Left colon (tissue), 2 donors: ENCODE results near the gene C4BPA. TPM values are rescaled to one million over a fixed set of nuclear protein-coding genes. Genes with fewer than 3 reads are reported as not detected.
A peak's percentile ranks its signal among the peaks of the same experiment; 100 is the strongest.

Source experiments
- ATAC-seq: fragments of 200-7000 bp; cut with Tn5 transposase; one replicate; pipeline ENCODE4 v1.9.1; 2020; ENCODE audit warnings: mild to moderate bottlenecking, moderate library complexity
- DNase-seq, 2 donors: peaks; one replicate each; pipeline ENCODE4 v3.0.0-alpha.2; 2020
- intact Hi-C, 2 donors: fragments of 100-400 bp; cut with DNase I in 1 of 2; cut with micrococcal nuclease in 1 of 2; formaldehyde crosslinking; loops; one replicate each; pipeline versions ENCODE4 v1.11.2 to v1.14.0; 2022; cut with DNase I, micrococcal nuclease
- total RNA-seq, 2 donors: library from RNA; stranded (reverse); fragmentation: NEBNext Ultra II Directional; extraction: Animal tissue kit (Norgen Biotek cat#: 25700); gene quantifications; one replicate each; pipeline ENCODE4 v1.2.1, GENCODE V29; 2021
- donor health status: DM: no; HTN: no; CAD: no.
- donor health status: DM: yes; HTN: yes; CAD: no.

The C4BPA gene
- total RNA-seq, 2 donors from 2014 or later = 3.4 to 4.5 TPM

DNA sequence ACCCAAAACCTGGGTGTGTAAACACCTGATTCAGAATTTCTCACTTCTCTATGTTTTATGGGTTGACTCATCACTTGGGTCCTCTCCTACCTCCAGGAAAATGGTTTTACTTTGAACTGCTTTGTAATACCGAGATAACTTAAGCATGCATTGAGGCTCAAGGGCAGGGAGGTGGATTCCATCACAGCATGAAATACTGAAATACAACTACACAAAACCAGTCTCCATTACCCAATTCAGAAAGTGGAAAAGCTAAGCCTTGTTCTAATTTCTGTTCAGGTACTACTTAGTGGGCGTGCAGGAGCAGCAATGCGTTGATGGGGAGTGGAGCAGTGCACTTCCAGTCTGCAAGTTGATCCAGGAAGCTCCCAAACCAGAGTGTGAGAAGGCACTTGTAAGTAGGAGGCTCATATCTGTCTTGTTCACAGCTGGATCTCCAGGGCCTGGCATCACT is 6.1 kb upstream of the C4BPA start:
- intact Hi-C loops = no loop called here
- DNase-seq = no peak
- ATAC-seq = no peak

GRCh38 chr1:207101720-207102119 is 2.3 kb upstream of the C4BPA start:
- no peak for DNase-seq
- no peak for ATAC-seq
- intact Hi-C loops = no loop called here

DNA sequence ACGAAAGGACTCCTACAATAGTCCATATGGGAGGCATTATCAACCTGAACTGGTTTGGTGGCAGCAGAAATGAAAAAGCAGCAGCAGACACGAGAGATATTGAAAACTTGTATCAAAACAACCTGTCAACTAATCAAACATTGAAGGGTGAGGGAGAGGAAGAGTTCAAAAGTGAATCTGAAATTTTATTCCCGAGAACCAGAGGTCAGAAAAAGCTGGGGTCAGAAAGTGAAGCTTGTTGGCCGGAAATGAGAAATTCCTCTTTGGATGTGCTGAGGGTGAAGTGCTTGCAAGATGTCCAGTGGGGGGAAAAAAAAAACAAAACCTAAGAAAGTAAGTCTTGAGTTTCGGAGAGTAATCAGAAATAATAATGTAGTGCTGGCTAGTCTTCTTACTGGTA is 1.9 kb upstream of the C4BPA start:
- ATAC-seq = no peak
- intact Hi-C loops = no loop called here

GRCh38 chr1:207102659-207103058 is 1.4 kb upstream of the C4BPA start:
- ATAC-seq = peak; percentile 72
- intact Hi-C loops = no loop called here

More for the DNA sequence above, 1.9 kb upstream of the C4BPA start:
- DNase-seq = no peak

DNA sequence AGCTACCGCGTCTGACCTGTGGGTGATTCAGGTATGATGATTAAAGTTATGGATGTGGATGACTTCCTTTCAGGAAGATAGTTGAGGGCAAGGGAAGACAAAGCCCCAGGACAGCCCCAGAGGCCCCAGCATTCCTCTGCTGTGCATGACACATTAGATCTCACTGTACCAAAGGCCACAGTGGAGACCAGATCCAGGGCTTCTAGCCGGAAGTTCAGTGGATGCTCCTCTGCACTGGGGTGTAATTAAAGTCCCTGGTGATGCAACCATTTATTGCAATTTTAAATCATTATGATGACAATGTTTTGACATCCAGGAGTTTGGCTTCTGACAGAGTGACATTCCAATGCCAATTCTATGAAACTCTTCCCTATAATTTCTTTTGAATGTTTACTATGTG is 5.0 kb downstream of the C4BPA start:
- DNase-seq (no peak), ATAC-seq (peak; percentile 53)
- intact Hi-C loops = no loop called here

More at GRCh38 chr1:207102659-207103058, 1.4 kb upstream of the C4BPA start:
- DNase-seq = no peak

DNA sequence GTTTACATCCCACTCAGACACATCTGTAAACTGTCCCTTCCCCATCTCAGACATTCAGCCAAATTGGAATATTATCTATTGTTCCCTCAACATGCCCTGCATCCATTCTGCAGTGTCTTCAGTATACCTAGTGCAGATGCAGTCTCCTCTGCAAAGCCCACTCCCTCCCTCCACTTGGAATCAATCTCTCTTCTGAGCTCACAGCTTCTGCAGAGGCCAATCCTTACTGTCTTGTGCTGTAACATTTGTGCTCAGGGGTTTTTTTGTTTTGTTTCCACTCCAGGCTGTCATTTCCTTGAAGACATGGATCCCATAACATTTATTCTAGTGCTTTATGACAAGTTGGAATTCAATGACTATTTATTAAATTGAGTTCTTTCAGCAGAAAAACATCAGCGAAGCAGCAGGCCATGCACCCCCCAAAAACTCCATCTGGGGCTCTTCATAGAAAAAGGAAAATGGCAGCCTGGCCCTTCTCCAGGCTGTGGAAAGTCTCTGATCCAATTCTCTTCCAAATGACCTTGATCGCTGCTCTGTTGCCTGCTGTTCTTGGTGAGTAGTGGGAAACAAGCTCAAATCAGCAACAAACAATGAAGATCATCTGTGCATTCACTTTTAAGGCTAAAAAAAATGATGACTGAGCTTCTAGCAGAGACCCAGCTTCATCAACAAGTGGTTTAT is 8.7 kb downstream of the C4BPA start:
- intact Hi-C loops = no loop called here
- ATAC-seq (no peak), DNase-seq (no peak)

DNA sequence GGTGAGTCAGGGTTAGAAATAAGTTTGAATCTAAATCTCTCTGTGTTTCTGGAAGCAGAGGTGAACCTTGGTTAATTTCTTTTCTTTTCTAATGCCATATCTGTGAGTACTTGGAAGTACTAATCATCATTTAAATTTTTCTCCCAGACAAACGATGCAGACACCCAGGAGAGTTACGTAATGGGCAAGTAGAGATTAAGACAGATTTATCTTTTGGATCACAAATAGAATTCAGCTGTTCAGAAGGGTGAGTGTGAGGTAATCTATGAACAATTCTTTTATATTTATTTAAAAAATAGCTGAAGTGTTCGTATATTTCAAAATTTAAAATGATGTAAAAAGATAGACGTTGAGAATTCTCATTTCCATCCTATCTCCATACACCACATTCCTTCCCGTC is 11.2 kb downstream of the C4BPA start:
- ATAC-seq = no peak
- intact Hi-C loops = no loop called here
- DNase-seq = no peak

- intact Hi-C loops = no loop called here
- DNase-seq (no peak), ATAC-seq (peak; percentile 61)
Observed at GRCh38 chr1:207124389-207124788, 20.4 kb downstream of the C4BPA start.

DNA sequence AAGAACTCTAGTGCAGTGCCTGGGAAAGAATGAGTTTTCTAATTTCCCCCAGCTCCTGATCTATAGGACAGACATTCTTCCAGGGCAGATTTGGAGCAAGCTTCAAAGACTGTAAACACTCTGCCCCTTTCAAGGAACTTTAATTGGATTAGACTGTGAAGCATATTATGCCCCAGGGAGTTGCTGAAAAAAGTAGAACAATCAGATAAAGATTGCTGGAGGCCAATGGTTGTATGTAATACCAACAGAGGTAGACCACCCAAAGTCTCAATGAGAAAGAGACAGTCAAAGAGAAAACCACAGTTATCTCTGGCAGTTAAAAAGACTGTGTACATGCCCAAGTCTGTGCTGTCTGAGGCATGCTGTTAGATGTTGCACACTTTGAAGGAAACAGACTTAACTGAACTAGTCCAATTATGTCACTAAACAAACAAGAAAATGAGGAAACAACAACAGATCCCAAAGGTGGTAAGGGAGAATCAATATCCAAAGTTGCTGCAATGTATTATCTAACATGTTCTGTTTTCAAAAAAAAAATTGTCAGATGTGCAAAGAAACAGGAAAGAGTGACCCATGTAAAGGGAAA is 24.4 kb downstream of the C4BPA start:
- no peak for ATAC-seq
- DNase-seq = no peak
- intact Hi-C loops = no loop called here

DNA sequence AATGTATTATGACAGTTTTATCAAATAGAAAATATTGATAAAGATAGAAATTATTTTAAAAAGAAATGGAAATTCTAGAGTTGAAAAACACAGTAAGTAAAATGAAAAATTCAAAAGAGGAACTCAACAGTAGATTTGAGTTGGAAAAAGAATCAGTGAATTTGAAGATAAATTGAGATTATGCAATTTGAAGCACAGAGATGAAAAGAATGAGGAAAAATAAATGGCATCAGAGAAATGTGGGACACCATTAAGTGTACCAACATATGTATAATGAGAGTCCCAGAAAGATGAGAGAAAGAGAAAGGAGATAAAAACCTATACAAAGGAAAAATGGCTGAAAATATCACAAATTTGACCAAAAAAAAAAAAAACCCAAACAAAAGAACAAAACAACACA is 25.0 kb downstream of the C4BPA start:
- ATAC-seq (no peak), DNase-seq (no peak)
- intact Hi-C loops = no loop called here

DNA sequence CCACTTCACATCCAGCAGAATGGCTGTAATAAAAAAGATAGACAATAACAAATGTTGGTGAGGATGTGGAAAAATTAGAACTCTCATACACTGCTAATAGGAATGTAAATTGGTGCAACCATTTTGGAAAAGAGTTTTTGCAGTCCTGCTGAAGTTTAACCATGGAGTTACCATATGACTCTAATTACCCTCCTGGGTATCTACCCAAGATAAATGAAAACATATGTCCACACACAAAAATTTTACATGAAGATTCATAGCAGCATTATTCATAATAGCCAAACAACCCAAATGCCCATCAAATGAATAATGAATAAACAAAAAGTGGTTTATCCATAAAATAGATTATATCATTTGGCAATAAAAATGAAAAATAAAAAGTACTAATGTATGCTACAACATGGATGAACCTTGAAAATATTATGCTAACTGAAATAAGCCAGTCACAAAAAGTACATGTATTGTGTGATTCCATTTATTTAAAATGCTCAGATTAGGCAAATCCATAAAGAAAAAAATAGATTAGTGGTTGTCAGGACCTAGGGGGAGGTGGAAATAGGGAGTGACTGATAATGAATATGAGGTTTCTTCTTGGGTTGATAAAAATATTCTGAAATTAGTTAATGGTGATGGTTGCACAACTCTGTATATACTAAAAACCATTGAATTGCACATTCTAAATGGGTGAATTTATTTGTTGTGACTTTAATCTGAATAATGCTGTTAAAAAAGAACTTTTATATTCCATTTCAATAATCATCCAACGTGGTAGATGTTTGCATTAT is 26.4 kb downstream of the C4BPA start:
- ATAC-seq (no peak), DNase-seq (no peak)
- intact Hi-C loops = no loop called here

DNA sequence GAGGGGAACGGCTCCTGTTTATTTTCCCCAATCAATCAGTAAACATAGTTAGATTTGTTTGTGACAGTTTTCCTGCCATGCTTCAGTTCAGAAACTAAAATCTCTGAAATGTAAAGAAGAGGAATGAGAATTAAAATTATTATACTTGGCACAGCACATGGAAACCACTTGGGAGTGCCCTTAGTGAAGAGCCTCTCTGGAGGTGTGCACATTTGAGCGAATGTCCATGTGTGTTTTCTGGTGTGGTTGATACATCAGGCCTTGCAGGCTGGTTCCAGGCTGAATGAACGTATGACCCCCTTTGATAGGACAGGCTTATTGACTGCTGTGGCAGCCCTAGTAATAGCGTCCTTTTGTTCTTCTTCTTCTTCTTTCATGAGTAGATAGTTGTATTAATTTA is 27.1 kb downstream of the C4BPA start:
- intact Hi-C loops = no loop called here
- ATAC-seq (no peak), DNase-seq (no peak)

DNA sequence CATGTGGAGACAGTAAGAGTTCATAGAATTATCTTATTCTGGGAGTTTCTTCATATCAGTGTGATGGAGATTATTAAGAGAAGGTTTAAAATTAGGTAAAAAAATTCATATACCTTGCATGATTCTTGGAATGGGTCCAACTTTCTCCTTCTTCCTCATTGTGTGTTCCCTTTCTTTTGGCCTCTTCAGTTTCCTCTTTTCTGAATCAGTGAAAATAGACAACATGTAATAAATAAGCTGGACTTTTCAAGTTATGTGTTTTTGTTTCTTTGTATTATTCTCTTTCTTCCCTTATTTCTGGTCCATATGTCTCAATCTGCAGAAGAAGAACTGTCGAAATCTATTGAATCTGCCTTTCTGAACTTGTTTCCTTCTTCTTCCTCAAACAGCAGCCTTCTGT is 30.5 kb downstream of the C4BPA start:
- ATAC-seq (no peak), DNase-seq (no peak)
- intact Hi-C loops = no loop called here

GRCh38 chr1:207139616-207140015 is 35.6 kb downstream of the C4BPA start:
- no peak for ATAC-seq
- intact Hi-C loops = no loop called here
- no peak for DNase-seq

DNA sequence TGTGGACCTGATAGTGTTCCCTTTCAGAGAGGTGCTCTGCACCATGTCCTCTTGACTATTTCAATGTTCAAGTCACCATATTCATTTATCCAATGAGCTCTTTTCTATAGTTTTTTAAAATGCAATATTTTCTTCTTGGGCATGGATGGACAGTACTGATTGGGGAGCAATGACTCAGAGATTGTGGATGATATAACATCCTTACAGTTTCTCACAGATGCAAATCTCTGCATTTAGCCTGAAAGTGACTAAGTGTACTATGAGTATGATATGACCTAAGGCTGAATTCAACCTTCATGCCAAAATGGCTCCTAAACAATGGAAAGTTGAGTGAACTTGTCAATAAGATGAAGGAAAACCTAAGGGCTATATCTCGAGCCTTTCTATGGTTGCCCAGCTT is 36.5 kb downstream of the C4BPA start:
- ATAC-seq (no peak), DNase-seq (no peak)
- intact Hi-C loops = no loop called here

DNA sequence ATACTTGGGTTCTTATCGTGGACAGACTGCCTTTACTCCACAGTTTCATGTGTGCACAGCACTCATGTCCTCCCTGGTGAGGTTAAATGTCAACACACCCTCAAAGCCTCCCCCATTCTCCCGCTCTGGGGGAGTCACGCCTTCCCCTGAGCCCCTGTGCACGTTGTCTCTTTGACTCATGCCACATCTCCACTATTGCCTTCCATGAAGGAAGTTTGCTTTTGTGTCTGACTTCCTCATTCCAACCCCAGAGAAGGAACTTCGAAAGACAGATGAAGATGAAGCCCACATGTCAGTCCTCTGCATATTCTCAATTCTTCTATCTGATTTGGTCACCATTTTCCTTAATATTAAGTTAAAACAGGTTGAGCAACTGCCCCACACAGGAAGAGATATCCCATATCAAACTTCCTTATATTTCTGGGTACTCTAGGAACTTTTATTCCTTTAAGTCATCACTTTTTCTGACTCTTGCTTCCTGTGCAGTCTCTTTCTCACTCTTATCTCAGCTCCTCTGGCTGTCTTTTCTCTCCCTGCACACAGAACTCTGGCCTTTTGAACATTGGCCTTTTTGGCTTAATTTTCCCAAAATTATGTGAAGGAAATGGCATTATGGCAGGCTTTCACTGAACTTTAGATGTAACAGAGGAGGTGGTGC is 41.5 kb downstream of the C4BPA start:
- intact Hi-C loops = no loop called here
- DNase-seq (no peak), ATAC-seq (no peak)

DNA sequence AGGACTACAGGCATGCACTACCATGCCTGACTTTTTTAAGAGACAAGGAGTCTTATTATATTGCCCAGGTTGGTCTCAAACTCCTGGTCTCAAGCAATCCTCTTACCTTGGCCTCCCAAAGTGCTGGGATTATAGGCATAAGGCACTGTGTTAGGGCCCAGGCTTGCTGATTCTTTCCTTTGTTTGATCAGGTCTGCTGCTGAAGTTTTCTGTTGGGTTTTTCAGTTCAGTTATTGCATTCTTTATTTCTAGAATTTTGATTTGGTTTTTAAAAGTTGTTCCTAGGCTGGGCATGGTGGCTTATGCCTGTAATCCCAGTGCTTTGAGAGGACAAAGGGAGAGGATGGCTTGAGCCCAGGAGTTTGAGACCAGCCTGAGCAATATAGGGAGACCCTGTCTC is 47.9 kb downstream of the C4BPA start:
- DNase-seq = no peak
- ATAC-seq = no peak
- intact Hi-C loops = no loop called here

GRCh38 chr1:207152792-207153468 is 48.9 kb downstream of the C4BPA start:
- DNase-seq (no peak), ATAC-seq (no peak)
- intact Hi-C loops = no loop called here

- ATAC-seq (no peak), DNase-seq (no peak)
- intact Hi-C loops = no loop called here
Observed at GRCh38 chr1:207155028-207155427, 51.0 kb downstream of the C4BPA start.
